H1 (cell line): ENCODE measurements around the gene C3orf80. TPM values are rescaled to one million over a fixed set of nuclear protein-coding genes. Genes with fewer than 3 reads are reported as not detected.

Experiments
- BCL11A ChIP-seq, 2 experiments: IDR thresholded peaks; one replicate each; pipeline ENCODE4 v1.6.1; 2011; ENCODE audit warnings: low read depth in 2 of 2, low read length in 2 of 2, mild to moderate bottlenecking in 2 of 2
- CTBP2 ChIP-seq: IDR thresholded peaks from 2 replicates; pipeline ENCODE4 v1.7.0; 2011; ENCODE audit warnings: borderline replicate concordance, mild to moderate bottlenecking, moderate library complexity, mixed read lengths, low read length; ENCODE audit not compliant: insufficient read depth, insufficient read length
- POLR2A ChIP-seq, 2 experiments: IDR thresholded peaks; 1 replicate in 1 of 2; 2 replicates in 1 of 2; pipeline ENCODE4 v1.6.1; 2011; ENCODE audit warnings: low read depth in 2 of 2, low read length in 2 of 2, mild to moderate bottlenecking in 2 of 2; ENCODE audit errors: control extremely low read depth in 1 of 2
- RBBP5 ChIP-seq: IDR thresholded peaks from 2 replicates; pipeline ENCODE4 v1.7.1; 2012; ENCODE audit warnings: low read depth, mild to moderate bottlenecking, inconsistent platforms, low read length, moderate library complexity, borderline replicate concordance
- RNF2 ChIP-seq: fragments of 200-900, 300-1000 bp; sonication (generic); IDR thresholded peaks from 2 replicates; pipeline ENCODE4 v1.7.1; 2016; ENCODE audit warnings: borderline replicate concordance, low read depth, mild to moderate bottlenecking, antibody characterized with exemption, low read length; ENCODE audit not compliant: poor library complexity, severe bottlenecking; ENCODE audit errors: missing control alignments
- polyA plus RNA-seq, 7 experiments: library from polyadenylated mRNA; depleted of rRNA in 3 of 7; stranded (reverse) in 5 of 7; unstranded in 2 of 7; fragments of >200 nt in 5 of 7; fragments of 200-250 nt in 2 of 7; gene quantifications; 1 replicate in 5 of 7; 2 replicates in 1 of 7; 4 replicates in 1 of 7; pipeline versions ENCODE4 v1.2.1 to v1.2.3, GENCODE V29; 2011 to 2013; ENCODE audit warnings: missing spikeins in 2 of 7, mixed read lengths in 2 of 7
- total RNA-seq: library from RNA; stranded (reverse); fragmentation: NEBNext Ultra II Directional; extraction: Animal tissue kit (Norgen Biotek cat#: 25700); gene quantifications from 2 replicates; pipeline ENCODE4 v1.2.1, GENCODE V29; 2021
- TF ChIP-seq, protein P1 (sequence below): IDR thresholded peaks from 2 replicates; pipeline ENCODE4 v1.6.1; 2011; ENCODE audit warnings: low read length, improper control_type of control experiment

The C3orf80 gene
- total and polyA plus RNA-seq, 2 of the 8 experiments (the other 6 are each of a cell fraction or from before 2014, with no cell fraction given): 0.57 to 1.1 TPM

DNA sequence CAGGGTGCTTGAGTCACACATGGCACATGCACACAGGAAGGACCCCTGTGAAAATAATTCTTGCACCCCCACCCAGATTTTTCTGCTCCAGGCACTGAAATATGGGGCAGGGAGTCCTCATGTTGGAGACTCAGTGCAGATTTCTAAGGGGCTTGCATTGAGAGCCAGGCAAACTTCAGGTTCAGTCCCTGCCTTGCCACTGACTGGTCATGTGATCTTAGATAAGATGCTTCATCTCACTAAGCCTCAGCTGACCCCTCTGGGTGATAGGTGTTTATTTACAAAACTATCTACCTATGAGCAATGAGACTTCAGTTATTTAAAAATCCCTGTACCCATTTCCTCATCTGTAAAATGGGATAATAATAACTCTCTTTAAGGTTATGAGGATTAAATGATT lies 30.1 kb upstream of the C3orf80 start (continued):
- TF ChIP-seq, protein P1, sequence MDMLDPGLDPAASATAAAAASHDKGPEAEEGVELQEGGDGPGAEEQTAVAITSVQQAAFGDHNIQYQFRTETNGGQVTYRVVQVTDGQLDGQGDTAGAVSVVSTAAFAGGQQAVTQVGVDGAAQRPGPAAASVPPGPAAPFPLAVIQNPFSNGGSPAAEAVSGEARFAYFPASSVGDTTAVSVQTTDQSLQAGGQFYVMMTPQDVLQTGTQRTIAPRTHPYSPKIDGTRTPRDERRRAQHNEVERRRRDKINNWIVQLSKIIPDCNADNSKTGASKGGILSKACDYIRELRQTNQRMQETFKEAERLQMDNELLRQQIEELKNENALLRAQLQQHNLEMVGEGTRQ: no peak
- no peak for TF ChIP-seq RNF2
- no peak for TF ChIP-seq CTBP2
- no peak for TF ChIP-seq POLR2A (IDR thresholded peaks at IDR 0.05; ENCODE audit: control extremely low read depth in 1 of 2, low read depth in 2 of 2, low read length in 2 of 2)
- no peak for TF ChIP-seq RBBP5
- TF ChIP-seq BCL11A (IDR thresholded peaks at IDR 0.05; ENCODE audit: low read depth in 2 of 2, low read length in 2 of 2): no peak
